NB4 (cell line): Measurements from ENCODE around the gene TUBA4B.

ENCODE experiments used
- POLR2A ChIP-seq: IDR thresholded peaks from 2 replicates; pipeline ENCODE4 v1.6.1; 2011; ENCODE audit warnings: mild to moderate bottlenecking; ENCODE audit not compliant: insufficient read length; ENCODE audit errors: extremely low read depth
- TF ChIP-seq, protein P1 (sequence below): IDR thresholded peaks from one replicate; pipeline ENCODE4 v1.5.1; 2012; ENCODE audit warnings: low read depth, low read length

DNA sequence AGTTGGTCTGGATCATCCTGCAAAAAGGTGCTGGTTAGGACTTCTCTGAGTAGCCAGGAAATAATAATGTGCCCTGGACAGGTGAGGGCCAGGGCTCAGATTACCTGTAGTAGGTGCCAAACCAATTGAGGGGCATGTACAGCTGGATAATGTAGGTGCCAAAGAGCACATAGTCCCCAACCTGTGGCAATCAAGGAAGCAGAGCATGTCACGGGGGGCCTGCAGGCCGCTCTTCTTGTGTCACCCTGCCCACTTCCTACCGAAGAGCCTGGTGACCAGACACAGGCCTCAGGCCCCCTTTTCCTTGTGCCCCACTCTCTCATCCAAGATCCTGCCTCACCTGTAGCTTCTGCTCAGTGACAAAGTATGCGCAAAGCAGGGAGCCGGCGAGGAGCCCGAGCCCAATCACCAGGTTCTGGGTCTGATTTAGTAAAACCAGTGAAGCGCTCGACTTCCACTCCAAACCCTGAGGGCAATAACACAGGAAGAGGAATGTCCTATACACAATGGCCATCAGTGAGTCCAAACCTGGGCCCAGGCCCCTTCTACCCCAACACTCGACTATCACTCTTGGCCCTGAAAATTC, 39.5 kb upstream of the TUBA4B start:
- TF ChIP-seq POLR2A: no peak
- TF ChIP-seq, protein P1, sequence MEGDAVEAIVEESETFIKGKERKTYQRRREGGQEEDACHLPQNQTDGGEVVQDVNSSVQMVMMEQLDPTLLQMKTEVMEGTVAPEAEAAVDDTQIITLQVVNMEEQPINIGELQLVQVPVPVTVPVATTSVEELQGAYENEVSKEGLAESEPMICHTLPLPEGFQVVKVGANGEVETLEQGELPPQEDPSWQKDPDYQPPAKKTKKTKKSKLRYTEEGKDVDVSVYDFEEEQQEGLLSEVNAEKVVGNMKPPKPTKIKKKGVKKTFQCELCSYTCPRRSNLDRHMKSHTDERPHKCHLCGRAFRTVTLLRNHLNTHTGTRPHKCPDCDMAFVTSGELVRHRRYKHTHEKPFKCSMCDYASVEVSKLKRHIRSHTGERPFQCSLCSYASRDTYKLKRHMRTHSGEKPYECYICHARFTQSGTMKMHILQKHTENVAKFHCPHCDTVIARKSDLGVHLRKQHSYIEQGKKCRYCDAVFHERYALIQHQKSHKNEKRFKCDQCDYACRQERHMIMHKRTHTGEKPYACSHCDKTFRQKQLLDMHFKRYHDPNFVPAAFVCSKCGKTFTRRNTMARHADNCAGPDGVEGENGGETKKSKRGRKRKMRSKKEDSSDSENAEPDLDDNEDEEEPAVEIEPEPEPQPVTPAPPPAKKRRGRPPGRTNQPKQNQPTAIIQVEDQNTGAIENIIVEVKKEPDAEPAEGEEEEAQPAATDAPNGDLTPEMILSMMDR: no peak
